ENCODE results near the gene C9orf50.

DNA sequence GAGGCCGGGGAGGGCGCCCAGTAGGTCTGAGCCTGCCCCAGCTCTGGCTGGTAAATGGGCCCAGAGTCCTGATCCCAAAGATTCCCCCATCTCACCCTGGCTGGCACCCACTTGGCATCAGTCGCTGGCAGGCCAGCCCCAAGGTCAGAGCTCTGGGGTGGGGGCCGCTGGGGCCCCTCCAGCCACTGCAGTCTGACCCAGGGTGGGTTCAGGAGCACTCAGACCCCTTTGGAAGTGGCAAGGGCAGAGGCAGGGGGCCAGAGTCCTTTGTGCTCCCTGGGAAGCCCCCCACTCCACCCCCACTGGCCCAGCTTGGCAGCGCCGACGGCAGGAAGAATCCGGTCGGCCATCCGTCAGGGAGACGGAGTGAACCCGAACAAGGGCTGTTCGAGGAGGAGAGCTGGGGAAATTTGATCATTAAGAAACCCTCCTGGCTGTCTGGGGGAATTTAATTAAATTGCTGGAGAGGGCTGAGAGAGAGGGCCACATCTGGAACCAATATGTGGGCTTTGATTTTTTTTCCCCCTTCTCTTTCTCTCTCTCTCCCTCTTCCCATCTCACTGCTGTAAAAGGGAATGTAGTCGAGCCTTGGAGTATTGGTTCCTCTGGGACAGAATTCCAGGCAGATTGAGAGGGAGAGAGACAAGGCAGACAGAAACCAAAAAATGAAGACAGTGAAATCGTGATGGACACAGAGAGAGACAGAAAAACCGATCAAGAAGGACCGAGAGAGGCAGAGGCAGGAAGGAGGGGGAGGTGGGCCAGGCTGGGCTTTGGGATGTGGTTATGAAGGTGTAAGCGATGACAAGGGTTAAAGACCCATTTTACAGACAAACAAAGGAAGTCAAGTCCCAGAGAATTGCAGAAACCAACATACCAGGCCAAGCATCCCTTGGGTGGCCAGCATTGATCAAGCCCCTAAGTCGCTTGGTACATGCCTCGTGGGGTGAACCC is 29.1 kb upstream of the C9orf50 start:
- TF ChIP-seq FOXK2 (IDR thresholded peaks at IDR 0.05) (no peak), CTBP1 (IDR thresholded peaks at IDR 0.05; ENCODE audit: borderline replicate concordance) (no peak), ELF4 (IDR thresholded peaks at IDR 0.05) (no peak), FOXM1 (IDR thresholded peaks at IDR 0.05; ENCODE audit: borderline replicate concordance) (no peak), BHLHE40 (IDR thresholded peaks at IDR 0.05; ENCODE audit: borderline replicate concordance) (no peak), L3MBTL2 (conservative IDR thresholded peaks at IDR 0.05) (no peak)
